GM18868 (cell line): ENCODE measurements around the gene MET.
"Not testable (repeated sequence)": the region's sequence is repeated elsewhere in the genome, so short reads cannot be mapped to it uniquely, and the experiment has no call there.

ENCODE experiments used
- ATAC-seq: cut with Tn5 transposase; IDR thresholded peaks from one replicate; pipeline ENCODE4 v1.9.1; 2021; ENCODE audit warnings: mild to moderate bottlenecking, moderate library complexity; ENCODE audit not compliant: unreplicated experiment

MET gene

GRCh38 chr7:116743835-116744234 lies 71.8 kb downstream of the MET start:
- ATAC-seq, result not testable (repeated sequence)

GRCh38 chr7:116746388-116746787 lies 74.4 kb downstream of the MET start:
- ATAC-seq, result not testable (repeated sequence)

- ATAC-seq, result not testable (repeated sequence)
Observed at GRCh38 chr7:116751070-116751469, 79.1 kb downstream of the MET start.

GRCh38 chr7:116752305-116753074 lies 80.5 kb downstream of the MET start:
- ATAC-seq, result no peak

- no peak for ATAC-seq
Observed at GRCh38 chr7:116753130-116753529, 81.1 kb downstream of the MET start.

- ATAC-seq, result no peak
Observed at GRCh38 chr7:116754186-116754585, 82.2 kb downstream of the MET start.

GRCh38 chr7:116757283-116757682 lies 85.3 kb downstream of the MET start:
- no peak for ATAC-seq

- not testable (repeated sequence) for ATAC-seq
Observed at GRCh38 chr7:116759642-116760041, 87.6 kb downstream of the MET start.

- no peak for ATAC-seq
Observed at GRCh38 chr7:116762971-116763370, 91.0 kb downstream of the MET start.

GRCh38 chr7:116763647-116764046 lies 91.7 kb downstream of the MET start:
- ATAC-seq, result no peak

GRCh38 chr7:116766881-116767280 lies 94.9 kb downstream of the MET start:
- ATAC-seq, result no peak

- no peak for ATAC-seq
Observed at GRCh38 chr7:116769546-116769945, 97.5 kb downstream of the MET start.

- no peak for ATAC-seq
Observed at GRCh38 chr7:116770941-116771340, 98.9 kb downstream of the MET start.

- no peak for ATAC-seq
Observed at GRCh38 chr7:116771640-116772039, 99.6 kb downstream of the MET start.

- ATAC-seq, result no peak
Observed at GRCh38 chr7:116772423-116772863, 100.4 kb downstream of the MET start.

- ATAC-seq, result no peak
Observed at GRCh38 chr7:116772926-116773749, 101.1 kb downstream of the MET start.

GRCh38 chr7:116776046-116776445 lies 104.0 kb downstream of the MET start:
- no peak for ATAC-seq

GRCh38 chr7:116776610-116777289 lies 104.8 kb downstream of the MET start:
- peak; percentile 46 for ATAC-seq

GRCh38 chr7:116777651-116778281 lies 105.8 kb downstream of the MET start:
- no peak for ATAC-seq

- ATAC-seq, result no peak
Observed at GRCh38 chr7:116779216-116779615, 107.2 kb downstream of the MET start.

GRCh38 chr7:116779931-116780330 lies 107.9 kb downstream of the MET start:
- no peak for ATAC-seq
